GM18909 (cell line): ENCODE data around the gene TMEM72.

Source experiments
- ATAC-seq: cut with Tn5 transposase; IDR thresholded peaks from one replicate; pipeline ENCODE4 v1.9.1; 2021; ENCODE audit warnings: mild to moderate bottlenecking; ENCODE audit not compliant: unreplicated experiment, poor library complexity

TMEM72 gene

DNA sequence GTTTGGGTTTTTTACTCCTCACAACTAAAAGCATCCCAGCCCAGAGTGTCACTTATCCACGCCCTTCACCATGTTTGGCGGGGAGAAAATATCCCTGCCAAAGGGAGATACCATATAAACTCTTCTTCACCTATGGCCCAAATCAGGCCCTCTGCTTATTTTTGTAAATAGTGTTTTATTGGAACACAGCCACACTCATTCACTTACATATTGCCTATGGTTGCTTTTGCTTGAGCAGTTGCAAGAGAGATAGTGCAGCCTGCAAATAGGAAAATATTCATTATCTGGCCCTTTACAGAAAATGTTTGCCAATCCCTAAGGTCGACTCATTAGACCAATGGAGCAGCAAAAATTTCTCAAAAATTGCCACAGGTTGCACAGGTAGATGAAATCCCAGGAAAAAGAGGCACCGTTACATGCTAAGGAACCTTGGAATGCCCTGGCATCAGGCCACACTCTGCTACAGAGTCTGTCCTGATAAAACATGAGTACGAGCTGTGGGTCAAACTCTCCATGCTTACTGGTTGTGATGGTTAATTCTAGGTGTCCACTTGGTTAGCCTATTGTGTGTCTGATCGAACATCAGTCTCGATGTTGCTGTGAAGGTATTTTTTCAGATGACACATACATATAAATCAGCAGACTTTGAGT lies 40.6 kb downstream of the TMEM72 start:
- no peak for ATAC-seq

DNA sequence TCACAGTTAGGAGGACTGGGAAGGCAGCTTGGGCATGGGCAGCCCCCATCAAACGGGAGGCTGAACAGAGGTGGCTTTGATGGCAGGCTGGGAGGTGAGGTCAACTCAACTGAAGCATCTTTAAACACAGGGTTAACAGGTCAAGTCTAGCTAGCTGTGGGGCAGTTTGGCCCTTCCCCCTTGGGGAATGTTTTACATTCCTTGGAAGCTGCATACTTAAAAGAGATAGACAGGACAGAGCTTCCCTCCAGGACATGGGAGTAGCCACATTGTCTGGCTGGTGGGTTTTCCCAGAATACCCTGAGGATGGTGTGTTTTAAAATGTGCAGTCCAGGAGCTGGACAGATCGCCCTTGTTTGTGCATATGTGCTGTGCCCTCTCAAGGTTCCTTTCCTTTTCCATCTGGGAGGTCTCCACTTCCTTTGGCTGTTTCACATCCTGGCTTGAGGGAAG lies 41.7 kb downstream of the TMEM72 start:
- no peak for ATAC-seq

DNA sequence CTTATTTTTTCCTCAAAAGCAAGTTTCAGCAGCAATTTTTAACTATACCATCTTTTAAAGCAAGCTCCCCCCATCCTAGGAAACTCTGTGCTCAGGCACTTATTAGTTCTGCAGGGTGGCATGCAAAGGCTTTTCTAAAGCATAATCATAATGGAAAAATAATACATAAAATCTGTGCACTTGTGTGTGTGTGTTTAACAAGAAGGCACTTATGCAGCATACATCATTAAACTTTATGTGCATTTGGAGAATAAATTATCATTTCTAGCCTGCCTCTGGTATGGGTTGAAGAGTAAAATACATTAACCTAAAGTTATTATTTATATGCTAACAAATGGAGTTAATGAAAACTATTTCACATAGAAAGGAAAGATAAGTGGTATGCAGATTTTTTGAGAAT lies 42.9 kb downstream of the TMEM72 start:
- ATAC-seq: no peak

DNA sequence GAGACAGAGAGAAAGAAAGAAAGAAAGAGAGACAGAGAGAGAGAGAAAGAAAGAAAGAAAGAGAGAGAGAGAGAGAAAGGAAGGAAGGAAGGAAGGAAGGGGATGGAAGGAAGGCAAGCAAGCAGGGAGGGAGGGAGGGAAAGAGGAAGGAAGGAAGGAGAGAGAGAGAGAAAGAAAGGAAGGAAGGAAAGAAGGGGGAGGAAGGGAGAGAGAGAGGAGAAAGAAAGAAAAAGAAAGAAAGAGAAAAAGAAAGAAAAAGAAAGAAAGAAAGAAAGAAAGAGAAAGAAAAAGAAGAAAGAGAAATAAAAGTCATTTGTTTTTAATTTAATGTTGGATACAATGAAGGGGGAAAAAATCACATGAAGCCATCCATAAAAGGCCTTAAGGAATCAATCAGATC lies 43.8 kb downstream of the TMEM72 start:
- no peak for ATAC-seq

DNA sequence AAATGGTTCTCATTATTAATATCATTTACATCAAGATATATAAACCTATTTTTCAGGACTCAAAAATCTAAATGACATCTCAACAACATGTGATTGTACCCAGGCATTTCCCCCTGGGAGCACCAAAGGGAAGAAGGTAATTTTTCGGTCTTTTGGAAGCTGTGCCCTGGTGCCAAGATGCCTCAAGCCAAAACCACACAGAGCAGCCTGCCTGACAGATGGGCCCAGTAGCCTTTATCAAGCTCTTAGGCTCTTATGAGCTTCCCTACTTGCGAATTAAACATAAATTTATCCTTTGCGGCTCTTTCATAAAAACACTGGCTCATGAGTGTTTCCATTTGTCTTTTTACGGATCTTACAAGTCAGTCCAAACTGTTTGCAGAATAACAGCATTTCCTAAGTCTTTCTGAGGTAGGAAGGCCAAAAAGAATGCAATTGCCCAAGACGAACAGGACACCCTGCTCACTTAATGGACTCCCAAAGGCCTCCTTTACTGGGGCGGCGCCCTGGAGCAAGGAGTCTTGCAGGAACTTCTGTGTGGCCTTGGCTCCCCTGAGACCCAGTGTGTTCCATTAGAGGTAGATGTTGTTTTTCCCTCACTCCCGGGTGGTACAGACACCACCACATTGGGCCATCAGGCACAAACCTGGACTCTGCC lies 44.4 kb downstream of the TMEM72 start:
- ATAC-seq: no peak

DNA sequence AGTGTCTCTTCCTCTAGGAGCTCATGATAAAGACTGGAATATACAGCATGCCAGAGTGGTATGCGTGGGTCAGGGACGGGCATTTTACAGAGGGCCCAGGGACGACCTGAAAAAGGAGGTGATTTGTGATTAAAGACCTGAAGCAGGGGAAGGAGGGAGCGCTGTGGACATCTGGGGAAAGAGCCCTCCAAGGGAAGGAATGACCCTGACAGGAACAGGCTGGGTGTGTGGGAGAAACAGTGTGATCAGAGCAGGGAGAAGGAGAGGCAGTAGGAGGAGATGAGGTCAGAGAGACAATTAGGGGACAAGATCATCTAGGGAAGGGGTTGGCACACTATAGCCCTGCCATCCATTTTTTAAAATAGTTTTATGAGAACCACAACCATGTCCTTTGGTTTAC lies 45.1 kb downstream of the TMEM72 start:
- no peak for ATAC-seq

GRCh38 chr10:44956717-44957706 lies 45.9 kb downstream of the TMEM72 start:
- ATAC-seq: no peak

GRCh38 chr10:44958196-44958897 lies 47.2 kb downstream of the TMEM72 start:
- no peak for ATAC-seq

DNA sequence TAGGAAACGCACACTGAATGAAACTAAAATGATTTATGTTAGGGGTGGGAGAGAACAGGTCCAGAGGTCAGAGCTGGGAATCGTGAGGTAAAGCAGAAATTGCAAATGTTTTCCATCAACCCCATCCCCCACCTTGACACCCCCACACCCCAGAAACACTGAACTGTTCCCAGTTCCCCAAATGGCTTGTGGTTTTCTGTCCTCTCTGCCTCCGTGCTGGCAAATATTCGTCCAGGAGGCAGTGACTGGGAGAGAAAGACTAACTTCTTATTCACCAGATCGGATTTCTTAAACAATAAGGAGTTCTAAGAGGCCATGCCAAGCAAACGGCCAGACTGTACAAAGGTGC lies 47.7 kb downstream of the TMEM72 start:
- no peak for ATAC-seq

GRCh38 chr10:44959247-44960087 lies 48.3 kb downstream of the TMEM72 start, which contains the start of gene RASSF4:
TSS of gene RASSF4 (plus strand) at chr10:44959802. CDS start at chr10:44970203, 10,401 bp downstream.
- peak; percentile 98 for ATAC-seq

GRCh38 chr10:44960088-44960460 lies 48.9 kb downstream of the TMEM72 start:
- no peak for ATAC-seq

GRCh38 chr10:44960482-44961229 lies 49.5 kb downstream of the TMEM72 start:
- no peak for ATAC-seq

GRCh38 chr10:44961230-44961571 lies 50.1 kb downstream of the TMEM72 start:
- no peak for ATAC-seq

GRCh38 chr10:44961931-44962750 lies 51.0 kb downstream of the TMEM72 start:
- no peak for ATAC-seq

DNA sequence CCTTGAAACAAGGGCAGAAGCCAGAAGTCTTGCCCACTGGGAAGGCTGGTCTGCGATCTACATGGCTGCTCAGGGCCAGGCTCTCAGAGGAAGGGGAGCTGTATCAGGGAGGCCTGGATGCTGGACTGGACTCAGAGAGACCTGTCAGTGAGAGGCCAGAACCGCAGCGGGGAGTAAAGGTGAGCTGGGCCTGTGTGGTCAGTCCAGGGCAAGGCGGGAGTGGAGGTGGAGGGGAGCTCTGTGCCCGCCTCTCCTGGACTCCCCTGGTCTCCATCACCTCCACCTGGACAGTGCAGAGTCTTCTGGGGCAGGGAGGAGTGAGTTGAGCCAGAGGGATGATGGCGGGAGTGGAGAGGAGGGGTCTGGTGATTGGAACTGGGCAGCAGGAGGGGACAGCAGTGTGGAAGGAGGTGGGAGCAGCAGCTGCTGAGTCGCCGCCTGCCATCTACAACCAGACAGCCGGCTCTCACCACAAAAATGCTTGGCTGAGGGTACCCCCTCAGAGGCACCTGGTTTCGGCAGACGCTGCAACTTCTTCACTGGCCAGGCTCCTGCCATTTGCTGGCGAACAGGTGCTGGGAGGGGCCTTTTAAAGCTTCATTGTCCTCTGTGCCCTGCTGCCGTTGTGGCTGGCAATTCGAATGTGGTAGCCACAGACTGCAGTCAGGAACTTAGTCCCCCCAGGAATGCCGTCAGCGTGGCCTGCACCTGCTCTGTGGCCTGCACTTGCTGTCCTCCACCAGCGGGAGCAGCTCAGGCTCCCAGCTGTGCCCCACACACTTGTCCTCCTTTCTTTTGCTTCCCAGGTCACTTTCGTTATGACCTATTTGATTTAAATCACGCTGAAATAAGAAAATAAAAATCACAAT lies 52.0 kb downstream of the TMEM72 start:
- ATAC-seq: no peak

GRCh38 chr10:44963772-44964633 lies 52.9 kb downstream of the TMEM72 start:
- no peak for ATAC-seq
